ENCODE data around the gene VIT.

Gene VIT, protein sequence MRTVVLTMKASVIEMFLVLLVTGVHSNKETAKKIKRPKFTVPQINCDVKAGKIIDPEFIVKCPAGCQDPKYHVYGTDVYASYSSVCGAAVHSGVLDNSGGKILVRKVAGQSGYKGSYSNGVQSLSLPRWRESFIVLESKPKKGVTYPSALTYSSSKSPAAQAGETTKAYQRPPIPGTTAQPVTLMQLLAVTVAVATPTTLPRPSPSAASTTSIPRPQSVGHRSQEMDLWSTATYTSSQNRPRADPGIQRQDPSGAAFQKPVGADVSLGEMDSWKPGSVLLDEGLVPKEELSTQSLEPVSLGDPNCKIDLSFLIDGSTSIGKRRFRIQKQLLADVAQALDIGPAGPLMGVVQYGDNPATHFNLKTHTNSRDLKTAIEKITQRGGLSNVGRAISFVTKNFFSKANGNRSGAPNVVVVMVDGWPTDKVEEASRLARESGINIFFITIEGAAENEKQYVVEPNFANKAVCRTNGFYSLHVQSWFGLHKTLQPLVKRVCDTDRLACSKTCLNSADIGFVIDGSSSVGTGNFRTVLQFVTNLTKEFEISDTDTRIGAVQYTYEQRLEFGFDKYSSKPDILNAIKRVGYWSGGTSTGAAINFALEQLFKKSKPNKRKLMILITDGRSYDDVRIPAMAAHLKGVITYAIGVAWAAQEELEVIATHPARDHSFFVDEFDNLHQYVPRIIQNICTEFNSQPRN

GRCh38 chr2:36696533-36696932 lies at the start of gene VIT:
VIT (plus strand) TSS chr2:36696707; CDS start chr2:36716371, 19,664 bp downstream.
- TF ChIP-seq, protein P1, sequence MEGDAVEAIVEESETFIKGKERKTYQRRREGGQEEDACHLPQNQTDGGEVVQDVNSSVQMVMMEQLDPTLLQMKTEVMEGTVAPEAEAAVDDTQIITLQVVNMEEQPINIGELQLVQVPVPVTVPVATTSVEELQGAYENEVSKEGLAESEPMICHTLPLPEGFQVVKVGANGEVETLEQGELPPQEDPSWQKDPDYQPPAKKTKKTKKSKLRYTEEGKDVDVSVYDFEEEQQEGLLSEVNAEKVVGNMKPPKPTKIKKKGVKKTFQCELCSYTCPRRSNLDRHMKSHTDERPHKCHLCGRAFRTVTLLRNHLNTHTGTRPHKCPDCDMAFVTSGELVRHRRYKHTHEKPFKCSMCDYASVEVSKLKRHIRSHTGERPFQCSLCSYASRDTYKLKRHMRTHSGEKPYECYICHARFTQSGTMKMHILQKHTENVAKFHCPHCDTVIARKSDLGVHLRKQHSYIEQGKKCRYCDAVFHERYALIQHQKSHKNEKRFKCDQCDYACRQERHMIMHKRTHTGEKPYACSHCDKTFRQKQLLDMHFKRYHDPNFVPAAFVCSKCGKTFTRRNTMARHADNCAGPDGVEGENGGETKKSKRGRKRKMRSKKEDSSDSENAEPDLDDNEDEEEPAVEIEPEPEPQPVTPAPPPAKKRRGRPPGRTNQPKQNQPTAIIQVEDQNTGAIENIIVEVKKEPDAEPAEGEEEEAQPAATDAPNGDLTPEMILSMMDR (IDR thresholded peaks at IDR 0.05; ENCODE audit: low read depth, low read length, missing control alignments): no peak
- in situ Hi-C loops (cut with HindIII; ENCODE audit: low pct_ligation_motif_present, low sequenced_read_pairs): no loop called here
- no peak for DNase-seq
- Histone ChIP-seq H3K4me3 (ENCODE audit: low read depth, low read length) (no peak within 1 kb of the TSS), H3K36me3 (replicated peaks) (no peaks in the 10 kb centered on the region), H3K27me3 (replicated peaks) (no peaks in the 10 kb centered on the region), H3K27ac (no peak within 1 kb of the TSS)

GRCh38 chr2:36650031-36650829 lies 46.3 kb upstream of the VIT start:
- H3K36me3 ChIP-seq (replicated peaks): no peaks in the 10 kb centered on the region
- H3K4me3 ChIP-seq (ENCODE audit: low read depth, low read length): no peak overlapping the region
- DNase-seq: peak; percentile 66
- H3K27ac ChIP-seq: no peak overlapping the region
- TF ChIP-seq, protein P1 (IDR thresholded peaks at IDR 0.05; ENCODE audit: low read depth, low read length, missing control alignments): no peak
- in situ Hi-C loops (cut with HindIII; ENCODE audit: low pct_ligation_motif_present, low sequenced_read_pairs): no loop called here
- no peaks in the 10 kb centered on the region for H3K27me3 ChIP-seq (replicated peaks)

DNA sequence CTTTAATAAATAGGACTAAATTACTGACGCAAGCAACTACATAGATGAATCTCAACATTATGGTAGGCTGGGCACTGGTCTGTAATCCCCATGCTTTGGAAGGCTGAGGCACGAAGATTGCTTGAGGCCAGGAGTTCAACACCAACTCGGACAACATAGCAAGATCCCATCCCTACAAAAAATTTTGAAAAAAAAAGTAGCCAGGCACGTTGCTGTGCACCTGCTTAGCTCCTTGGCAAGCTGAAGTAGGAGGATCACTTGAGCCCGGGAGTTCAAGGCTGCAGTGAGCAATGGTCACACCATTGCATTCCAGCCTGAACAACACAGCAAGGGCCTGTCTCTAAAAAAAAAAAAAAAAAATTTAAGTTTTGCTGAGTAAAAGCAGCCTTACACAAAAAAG lies 43.4 kb upstream of the VIT start:
- Histone ChIP-seq H3K27me3 (replicated peaks) (no peaks in the 10 kb centered on the region), H3K27ac (no peak overlapping the region), H3K36me3 (replicated peaks) (no peaks in the 10 kb centered on the region), H3K4me3 (ENCODE audit: low read depth, low read length) (no peak overlapping the region)
- in situ Hi-C loops (cut with HindIII; ENCODE audit: low pct_ligation_motif_present, low sequenced_read_pairs): no loop called here
- TF ChIP-seq, protein P1 (IDR thresholded peaks at IDR 0.05; ENCODE audit: low read depth, low read length, missing control alignments): no peak
- DNase-seq: no peak

GRCh38 chr2:36653967-36654694 lies 42.4 kb upstream of the VIT start:
- in situ Hi-C loops (cut with HindIII; ENCODE audit: low pct_ligation_motif_present, low sequenced_read_pairs): no loop called here
- TF ChIP-seq, protein P1 (IDR thresholded peaks at IDR 0.05; ENCODE audit: low read depth, low read length, missing control alignments): no peak
- H3K27ac ChIP-seq: no peak overlapping the region

DNA sequence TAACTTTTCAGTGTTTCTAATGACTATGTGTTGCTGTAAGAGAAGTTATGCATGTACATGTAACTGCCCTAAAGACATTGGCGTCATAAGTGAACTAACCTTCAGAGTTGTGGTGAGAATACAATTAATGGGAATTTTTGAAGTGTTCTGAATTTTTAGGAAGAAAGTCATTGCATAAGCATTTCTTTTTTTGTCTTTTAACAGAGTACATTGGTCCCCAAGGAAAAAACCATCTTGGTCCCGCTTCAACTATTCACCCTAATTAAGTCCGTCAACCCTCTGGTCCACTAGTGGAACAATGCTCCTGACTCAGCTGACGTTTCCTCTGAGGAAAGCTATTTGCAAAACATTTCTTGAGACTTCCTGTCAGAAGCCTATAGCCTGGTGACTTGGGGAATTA lies 41.1 kb upstream of the VIT start:
- Histone ChIP-seq H3K36me3 (replicated peaks) (no peaks in the 10 kb centered on the region), H3K27me3 (replicated peaks) (no peaks in the 10 kb centered on the region), H3K4me3 (ENCODE audit: low read depth, low read length) (no peak overlapping the region), H3K27ac (no peak overlapping the region)
- in situ Hi-C loops (cut with HindIII; ENCODE audit: low pct_ligation_motif_present, low sequenced_read_pairs): no loop called here
- DNase-seq: peak; percentile 39
- TF ChIP-seq, protein P1 (IDR thresholded peaks at IDR 0.05; ENCODE audit: low read depth, low read length, missing control alignments): no peak

More at GRCh38 chr2:36653967-36654694, 42.4 kb upstream of the VIT start:
- no peaks in the 10 kb centered on the region for H3K36me3 ChIP-seq (replicated peaks)
- no peak for DNase-seq
- no peak overlapping the region for H3K4me3 ChIP-seq (ENCODE audit: low read depth, low read length)
- no peaks in the 10 kb centered on the region for H3K27me3 ChIP-seq (replicated peaks)
